SK-N-SH (cell line): ENCODE data around the gene MAT2A. TPM values are rescaled to one million over a fixed set of nuclear protein-coding genes. Genes with fewer than 3 reads are reported as not detected.
"Not testable (repeated sequence)": the region's sequence is repeated elsewhere in the genome, so short reads cannot be mapped to it uniquely, and the experiment has no call there.

Source experiments
- CTCF ChIA-PET: fragments of 300-600, 350-600 bp; formaldehyde crosslinking; extraction: SDS; loops from one replicate; lab custom pipeline; 2021; lab: Yijun Ruan, JAX
- POLR2A ChIA-PET: fragments of 350-600 bp; sonication (Branson Sonifier 250); formaldehyde crosslinking; extraction: SDS; loops from one replicate; lab custom pipeline; 2020; ENCODE audit warnings: antibody characterized with exemption, inconsistent platforms; lab: Yijun Ruan, JAX
- DNase-seq: peaks from one replicate; pipeline ENCODE4 v3.0.0; 2012
- H2AFZ ChIP-seq: fragments of 200-600 bp; sonication (generic); 2 replicates; pipeline ENCODE4 v1.8.1; 2016; ENCODE audit warnings: antibody characterized with exemption, mild to moderate bottlenecking, low read depth
- H3F3A ChIP-seq: fragments of 200-600 bp; sonication (generic); replicated peaks from 2 replicates; pipeline ENCODE3; 2016; ENCODE audit warnings: antibody characterized with exemption, mild to moderate bottlenecking; ENCODE audit not compliant: insufficient read depth
- H3K27ac ChIP-seq, 2 experiments: fragments of 200-500 bp in 1 of 2; fragments of 200-600 bp in 1 of 2; sonication (Bioruptor generic) in 1 of 2; sonication (generic), shearing (Covaris generic) in 1 of 2; 2 replicates each; pipeline versions ENCODE4 v1.5.1 to v1.6.1; 2014 to 2016; ENCODE audit warnings: low read depth in 2 of 2, inconsistent platforms in 1 of 2, low read length in 1 of 2, mild to moderate bottlenecking in 1 of 2, mixed read lengths in 1 of 2
- H3K27me3 ChIP-seq: fragments of 200-600 bp; sonication (generic), shearing (Covaris generic); 2 replicates; pipeline ENCODE4 v1.6.1; 2016; ENCODE audit warnings: mixed run types; ENCODE audit not compliant: insufficient read depth
- H3K36me3 ChIP-seq, 2 experiments: fragments of 200-500 bp in 1 of 2; fragments of 200-600 bp in 1 of 2; sonication (Bioruptor generic) in 1 of 2; sonication (generic) in 1 of 2; replicated peaks in 1 of 2; 2 replicates each; pipeline versions ENCODE3 to v1.5.1; 2014 to 2016; ENCODE audit warnings: low read length in 1 of 2, mild to moderate bottlenecking in 1 of 2; ENCODE audit not compliant: insufficient read depth in 2 of 2, control insufficient read depth in 1 of 2
- H3K4me1 ChIP-seq, 2 experiments: fragments of 200-500 bp in 1 of 2; fragments of 200-600 bp in 1 of 2; sonication (Bioruptor generic) in 1 of 2; sonication (generic), shearing (Covaris generic) in 1 of 2; 2 replicates each; pipeline versions ENCODE4 v1.5.1 to v1.6.1; 2014 to 2016; ENCODE audit warnings: low read depth in 1 of 2, low read length in 1 of 2, mixed run types in 1 of 2; ENCODE audit not compliant: insufficient read depth in 2 of 2, control insufficient read depth in 1 of 2
- H3K4me2 ChIP-seq: fragments of 200-600 bp; sonication (generic), shearing (Covaris generic); 2 replicates; pipeline ENCODE4 v1.6.1; 2017; ENCODE audit warnings: mixed run types
- H3K4me3 ChIP-seq, 2 experiments: fragments of 200-500 bp in 1 of 2; fragments of 200-600 bp in 1 of 2; sonication (Bioruptor generic) in 1 of 2; sonication (generic), shearing (Covaris generic) in 1 of 2; 2 replicates each; pipeline versions ENCODE4 v1.5.1 to v1.8.1; 2014 to 2016; ENCODE audit warnings: low read depth in 2 of 2, inconsistent platforms in 1 of 2, low read length in 1 of 2, mild to moderate bottlenecking in 1 of 2, mixed read lengths in 1 of 2, moderate library complexity in 1 of 2
- H3K79me2 ChIP-seq: fragments of 200-600 bp; sonication (generic); 2 replicates; pipeline ENCODE4 v1.8.1; 2017; ENCODE audit warnings: mild to moderate bottlenecking; ENCODE audit not compliant: insufficient read depth
- H3K9ac ChIP-seq: fragments of 200-600 bp; sonication (generic); 2 replicates; pipeline ENCODE4 v1.6.1; 2017; ENCODE audit warnings: mixed run types
- H3K9me2 ChIP-seq: fragments of 200-600 bp; sonication (generic); 2 replicates; pipeline ENCODE4 v1.6.1; 2017; ENCODE audit warnings: mixed run types
- H3K9me3 ChIP-seq: fragments of 200-600 bp; sonication (generic); 2 replicates; pipeline ENCODE4 v1.6.1; 2017; ENCODE audit warnings: mixed run types, mild to moderate bottlenecking, moderate library complexity
- H4K20me1 ChIP-seq: fragments of 200-600 bp; sonication (generic); 2 replicates; pipeline ENCODE4 v1.6.1; 2017; ENCODE audit warnings: mild to moderate bottlenecking, mixed run types; ENCODE audit not compliant: insufficient read depth
- CTCF ChIP-seq: fragments of 200-600 bp; sonication (generic); IDR thresholded peaks from 2 replicates; pipeline ENCODE4 v1.6.1; 2017; ENCODE audit warnings: antibody characterized with exemption, mild to moderate bottlenecking, moderate library complexity
- FOXM1 ChIP-seq: IDR thresholded peaks from 2 replicates; pipeline ENCODE4 v1.4.0; 2012; ENCODE audit warnings: low read depth, mild to moderate bottlenecking
- GABPA ChIP-seq: IDR thresholded peaks from 2 replicates; pipeline ENCODE4 v1.4.0; 2012; ENCODE audit warnings: low read depth, mild to moderate bottlenecking
- GATA2 ChIP-seq: sonication (generic); formaldehyde crosslinking; IDR thresholded peaks from 2 replicates; pipeline ENCODE4 v1.5.0; 2020; ENCODE audit warnings: mild to moderate bottlenecking, missing genetic modification reagents
- MXI1 ChIP-seq: IDR thresholded peaks from 2 replicates; pipeline ENCODE4 v1.6.1; 2012; ENCODE audit warnings: mild to moderate bottlenecking, low read depth, low read length, improper control_type of control experiment
- RAD21 ChIP-seq: IDR thresholded peaks from 2 replicates; pipeline ENCODE4 v1.6.1; 2012; ENCODE audit warnings: mild to moderate bottlenecking, low read length
- RCOR1 ChIP-seq: fragments of 150-350 bp; IDR thresholded peaks from 2 replicates; pipeline ENCODE4 v1.6.1; 2017; ENCODE audit warnings: antibody characterized with exemption, low read length
- RFX5 ChIP-seq: IDR thresholded peaks from 2 replicates; pipeline ENCODE4 v1.6.1; 2012; ENCODE audit warnings: mild to moderate bottlenecking, improper control_type of control experiment, low read length
- SMC3 ChIP-seq: IDR thresholded peaks from 2 replicates; pipeline ENCODE4 v1.6.1; 2012; ENCODE audit warnings: low read depth, low read length, improper control_type of control experiment
- TCF12 ChIP-seq: IDR thresholded peaks from 2 replicates; pipeline ENCODE4 v1.4.0; 2012
- TEAD4 ChIP-seq: IDR thresholded peaks from 2 replicates; pipeline ENCODE4 v1.4.0; 2012; ENCODE audit warnings: mild to moderate bottlenecking, borderline replicate concordance; ENCODE audit not compliant: insufficient read depth
- WGBS: methylation state at CpG from one replicate; pipeline ENCODE4 v1.1.6; 2017; ENCODE audit warnings: low lambda C conversion rate; 5-methylcytosine and 5-hydroxymethylcytosine counted together
- polyA plus RNA-seq, 3 experiments: library from polyadenylated mRNA; depleted of rRNA; stranded (reverse); fragments of >200 nt; gene quantifications; 2 replicates each; pipeline ENCODE4 v1.2.3, GENCODE V29; 2012
- TF ChIP-seq, protein P1 (sequence below): IDR thresholded peaks from 2 replicates; pipeline ENCODE4 v1.6.1; 2012; ENCODE audit warnings: mild to moderate bottlenecking, low read depth, low read length, moderate library complexity

MAT2A gene
- polyA plus RNA-seq, 1 of the 3 experiments (the other 2 are of a cell fraction) = 187 TPM

GRCh38 chr2:85590950-85591349 lies 52.0 kb downstream of the MAT2A start (continued):
- TF ChIP-seq CTCF = no peak
- no peak for TF ChIP-seq TCF12
- no peak for TF ChIP-seq RFX5
- TF ChIP-seq RCOR1 = no peak
- TF ChIP-seq, protein P1, sequence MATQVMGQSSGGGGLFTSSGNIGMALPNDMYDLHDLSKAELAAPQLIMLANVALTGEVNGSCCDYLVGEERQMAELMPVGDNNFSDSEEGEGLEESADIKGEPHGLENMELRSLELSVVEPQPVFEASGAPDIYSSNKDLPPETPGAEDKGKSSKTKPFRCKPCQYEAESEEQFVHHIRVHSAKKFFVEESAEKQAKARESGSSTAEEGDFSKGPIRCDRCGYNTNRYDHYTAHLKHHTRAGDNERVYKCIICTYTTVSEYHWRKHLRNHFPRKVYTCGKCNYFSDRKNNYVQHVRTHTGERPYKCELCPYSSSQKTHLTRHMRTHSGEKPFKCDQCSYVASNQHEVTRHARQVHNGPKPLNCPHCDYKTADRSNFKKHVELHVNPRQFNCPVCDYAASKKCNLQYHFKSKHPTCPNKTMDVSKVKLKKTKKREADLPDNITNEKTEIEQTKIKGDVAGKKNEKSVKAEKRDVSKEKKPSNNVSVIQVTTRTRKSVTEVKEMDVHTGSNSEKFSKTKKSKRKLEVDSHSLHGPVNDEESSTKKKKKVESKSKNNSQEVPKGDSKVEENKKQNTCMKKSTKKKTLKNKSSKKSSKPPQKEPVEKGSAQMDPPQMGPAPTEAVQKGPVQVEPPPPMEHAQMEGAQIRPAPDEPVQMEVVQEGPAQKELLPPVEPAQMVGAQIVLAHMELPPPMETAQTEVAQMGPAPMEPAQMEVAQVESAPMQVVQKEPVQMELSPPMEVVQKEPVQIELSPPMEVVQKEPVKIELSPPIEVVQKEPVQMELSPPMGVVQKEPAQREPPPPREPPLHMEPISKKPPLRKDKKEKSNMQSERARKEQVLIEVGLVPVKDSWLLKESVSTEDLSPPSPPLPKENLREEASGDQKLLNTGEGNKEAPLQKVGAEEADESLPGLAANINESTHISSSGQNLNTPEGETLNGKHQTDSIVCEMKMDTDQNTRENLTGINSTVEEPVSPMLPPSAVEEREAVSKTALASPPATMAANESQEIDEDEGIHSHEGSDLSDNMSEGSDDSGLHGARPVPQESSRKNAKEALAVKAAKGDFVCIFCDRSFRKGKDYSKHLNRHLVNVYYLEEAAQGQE = no peak
- TF ChIP-seq GATA2 (CRISPR knock-in tag) = no peak

DNA sequence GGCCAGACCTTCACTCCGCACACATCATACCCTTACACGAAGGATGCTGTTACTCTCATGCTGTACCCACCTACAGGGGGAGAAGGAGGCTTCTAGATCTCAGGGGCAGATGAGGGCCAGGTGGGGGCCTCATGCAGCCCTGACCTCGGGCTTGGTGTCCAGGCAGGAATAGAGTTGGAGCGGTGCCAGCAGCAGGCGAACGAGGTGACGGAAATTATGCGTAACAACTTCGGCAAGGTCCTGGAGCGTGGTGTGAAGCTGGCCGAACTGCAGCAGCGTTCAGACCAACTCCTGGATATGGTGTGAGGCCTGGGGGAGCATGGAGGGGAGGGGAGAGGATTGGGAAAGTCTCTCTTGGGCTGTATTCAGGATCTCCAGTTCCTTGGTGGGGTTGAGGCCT lies 52.6 kb downstream of the MAT2A start:
- Histone ChIP-seq H3K27ac (no peak overlapping the region), H3F3A (no peaks in the 10 kb centered on the region), H3K4me1 (peaks cover 0 to 12% of the 10 kb centered on the region in 2 experiments; a peak in 3 of 4 replicates), H2AFZ (no peak overlapping the region), H3K9ac (no peak overlapping the region), H3K79me2 (peaks cover 10% of the 10 kb centered on the region), H4K20me1 (no peaks in the 10 kb centered on the region), H3K4me3 (no peak overlapping the region), H3K9me3 (no peaks in the 10 kb centered on the region), H3K36me3 (peaks cover 0 to under 1% of the 10 kb centered on the region in 2 experiments), H3K4me2 (no peak overlapping the region), H3K27me3 (no peaks in the 10 kb centered on the region), H3K9me2 (no peaks in the 10 kb centered on the region)
- WGBS = 80% methylated on average over 12 of the region's 12 CpGs
- POLR2A ChIA-PET = no interaction called here
- CTCF ChIA-PET = no interaction called here
- no peak for DNase-seq
- TF ChIP-seq RAD21 (no peak), GATA2 (CRISPR knock-in tag) (no peak), GABPA (no peak), MXI1 (no peak), TEAD4 (no peak), FOXM1 (no peak), RCOR1 (no peak), SMC3 (no peak)

DNA sequence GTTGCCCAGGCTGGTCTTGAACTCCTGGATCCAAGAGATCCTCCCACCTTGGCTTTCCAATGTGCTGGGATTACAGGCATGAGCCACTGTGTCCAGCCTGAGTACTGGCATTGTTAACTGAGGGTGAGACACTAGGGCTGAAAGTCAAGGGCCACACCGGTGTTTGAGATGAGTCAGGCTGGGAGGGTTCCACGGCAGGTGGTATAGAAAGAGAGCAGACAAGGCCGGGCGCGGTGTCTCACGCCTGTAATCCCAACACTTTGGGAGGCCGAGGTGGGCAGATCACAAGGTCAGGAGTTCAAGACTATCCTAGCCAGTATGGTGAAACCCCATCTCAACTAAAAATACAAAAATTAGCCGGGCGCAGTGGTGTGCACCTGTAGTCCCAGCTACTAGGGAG lies 53.3 kb downstream of the MAT2A start:
- H3K36me3 ChIP-seq, POLR2A ChIA-PET, H3K4me2 ChIP-seq, H3K27me3 ChIP-seq, H4K20me1 ChIP-seq, H3K9ac ChIP-seq, H3F3A ChIP-seq, CTCF ChIA-PET, H3K9me2 ChIP-seq, H2AFZ ChIP-seq, H3K9me3 ChIP-seq, H3K27ac ChIP-seq, DNase-seq, H3K4me3 ChIP-seq: not testable (repeated sequence)
- peaks cover 17% of the 10 kb centered on the region for H3K79me2 ChIP-seq
- 78% methylated on average over 9 of the region's 9 CpGs for WGBS
- H3K4me1 ChIP-seq = peaks cover 0 to 17% of the 10 kb centered on the region in 2 experiments; a peak in 3 of 4 replicates
